ENCODE data around the gene FAM135A.

DNA sequence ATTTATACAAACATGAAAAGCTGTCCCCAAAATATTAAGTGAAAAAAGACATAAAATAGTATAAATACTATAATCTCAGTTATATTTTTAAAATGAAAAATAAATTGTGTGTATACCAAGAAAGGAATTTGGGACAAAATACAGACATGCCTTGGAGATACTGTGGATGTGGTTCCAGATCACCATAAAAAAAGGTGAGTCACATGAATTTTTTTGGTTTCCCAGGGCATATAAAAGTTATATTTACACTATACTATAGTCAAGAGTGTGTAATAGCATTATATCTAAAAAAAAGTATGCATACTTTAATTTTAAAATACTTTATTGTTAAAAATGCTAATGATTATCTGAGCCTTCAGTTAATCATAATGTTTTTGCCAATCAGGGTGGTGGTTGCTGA, 136.0 kb downstream of the FAM135A start:
- TF ChIP-seq ZNF121 (tag by site-specific recombination; IDR thresholded peaks at IDR 0.05) (no peak), ZNF677 (tag by site-specific recombination; IDR thresholded peaks at IDR 0.05) (no peak), SP3 (tag by site-specific recombination; IDR thresholded peaks at IDR 0.05) (no peak), ELK4 (IDR thresholded peaks at IDR 0.05; ENCODE audit: borderline replicate concordance, low read depth, low read length) (no peak), ZNF16 (tag by site-specific recombination; IDR thresholded peaks at IDR 0.05; ENCODE audit: low read depth) (no peak), ZBTB7A (tag by site-specific recombination; IDR thresholded peaks at IDR 0.05; ENCODE audit: low read depth) (no peak), ZNF777 (tag by site-specific recombination; IDR thresholded peaks at IDR 0.05; ENCODE audit: borderline replicate concordance) (no peak), ZNF354C (tag by site-specific recombination; IDR thresholded peaks at IDR 0.05; ENCODE audit: borderline replicate concordance, low read depth) (no peak), TRIM28 (IDR thresholded peaks at IDR 0.05; ENCODE audit: borderline replicate concordance, low read length) (no peak)
- TF ChIP-seq, protein P1, sequence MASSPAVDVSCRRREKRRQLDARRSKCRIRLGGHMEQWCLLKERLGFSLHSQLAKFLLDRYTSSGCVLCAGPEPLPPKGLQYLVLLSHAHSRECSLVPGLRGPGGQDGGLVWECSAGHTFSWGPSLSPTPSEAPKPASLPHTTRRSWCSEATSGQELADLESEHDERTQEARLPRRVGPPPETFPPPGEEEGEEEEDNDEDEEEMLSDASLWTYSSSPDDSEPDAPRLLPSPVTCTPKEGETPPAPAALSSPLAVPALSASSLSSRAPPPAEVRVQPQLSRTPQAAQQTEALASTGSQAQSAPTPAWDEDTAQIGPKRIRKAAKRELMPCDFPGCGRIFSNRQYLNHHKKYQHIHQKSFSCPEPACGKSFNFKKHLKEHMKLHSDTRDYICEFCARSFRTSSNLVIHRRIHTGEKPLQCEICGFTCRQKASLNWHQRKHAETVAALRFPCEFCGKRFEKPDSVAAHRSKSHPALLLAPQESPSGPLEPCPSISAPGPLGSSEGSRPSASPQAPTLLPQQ (tag by site-specific recombination; IDR thresholded peaks at IDR 0.05), result no peak
- TF ChIP-seq, protein P2, sequence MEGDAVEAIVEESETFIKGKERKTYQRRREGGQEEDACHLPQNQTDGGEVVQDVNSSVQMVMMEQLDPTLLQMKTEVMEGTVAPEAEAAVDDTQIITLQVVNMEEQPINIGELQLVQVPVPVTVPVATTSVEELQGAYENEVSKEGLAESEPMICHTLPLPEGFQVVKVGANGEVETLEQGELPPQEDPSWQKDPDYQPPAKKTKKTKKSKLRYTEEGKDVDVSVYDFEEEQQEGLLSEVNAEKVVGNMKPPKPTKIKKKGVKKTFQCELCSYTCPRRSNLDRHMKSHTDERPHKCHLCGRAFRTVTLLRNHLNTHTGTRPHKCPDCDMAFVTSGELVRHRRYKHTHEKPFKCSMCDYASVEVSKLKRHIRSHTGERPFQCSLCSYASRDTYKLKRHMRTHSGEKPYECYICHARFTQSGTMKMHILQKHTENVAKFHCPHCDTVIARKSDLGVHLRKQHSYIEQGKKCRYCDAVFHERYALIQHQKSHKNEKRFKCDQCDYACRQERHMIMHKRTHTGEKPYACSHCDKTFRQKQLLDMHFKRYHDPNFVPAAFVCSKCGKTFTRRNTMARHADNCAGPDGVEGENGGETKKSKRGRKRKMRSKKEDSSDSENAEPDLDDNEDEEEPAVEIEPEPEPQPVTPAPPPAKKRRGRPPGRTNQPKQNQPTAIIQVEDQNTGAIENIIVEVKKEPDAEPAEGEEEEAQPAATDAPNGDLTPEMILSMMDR (tag by site-specific recombination; IDR thresholded peaks at IDR 0.05), result no peak
- TF ChIP-seq, protein P3, sequence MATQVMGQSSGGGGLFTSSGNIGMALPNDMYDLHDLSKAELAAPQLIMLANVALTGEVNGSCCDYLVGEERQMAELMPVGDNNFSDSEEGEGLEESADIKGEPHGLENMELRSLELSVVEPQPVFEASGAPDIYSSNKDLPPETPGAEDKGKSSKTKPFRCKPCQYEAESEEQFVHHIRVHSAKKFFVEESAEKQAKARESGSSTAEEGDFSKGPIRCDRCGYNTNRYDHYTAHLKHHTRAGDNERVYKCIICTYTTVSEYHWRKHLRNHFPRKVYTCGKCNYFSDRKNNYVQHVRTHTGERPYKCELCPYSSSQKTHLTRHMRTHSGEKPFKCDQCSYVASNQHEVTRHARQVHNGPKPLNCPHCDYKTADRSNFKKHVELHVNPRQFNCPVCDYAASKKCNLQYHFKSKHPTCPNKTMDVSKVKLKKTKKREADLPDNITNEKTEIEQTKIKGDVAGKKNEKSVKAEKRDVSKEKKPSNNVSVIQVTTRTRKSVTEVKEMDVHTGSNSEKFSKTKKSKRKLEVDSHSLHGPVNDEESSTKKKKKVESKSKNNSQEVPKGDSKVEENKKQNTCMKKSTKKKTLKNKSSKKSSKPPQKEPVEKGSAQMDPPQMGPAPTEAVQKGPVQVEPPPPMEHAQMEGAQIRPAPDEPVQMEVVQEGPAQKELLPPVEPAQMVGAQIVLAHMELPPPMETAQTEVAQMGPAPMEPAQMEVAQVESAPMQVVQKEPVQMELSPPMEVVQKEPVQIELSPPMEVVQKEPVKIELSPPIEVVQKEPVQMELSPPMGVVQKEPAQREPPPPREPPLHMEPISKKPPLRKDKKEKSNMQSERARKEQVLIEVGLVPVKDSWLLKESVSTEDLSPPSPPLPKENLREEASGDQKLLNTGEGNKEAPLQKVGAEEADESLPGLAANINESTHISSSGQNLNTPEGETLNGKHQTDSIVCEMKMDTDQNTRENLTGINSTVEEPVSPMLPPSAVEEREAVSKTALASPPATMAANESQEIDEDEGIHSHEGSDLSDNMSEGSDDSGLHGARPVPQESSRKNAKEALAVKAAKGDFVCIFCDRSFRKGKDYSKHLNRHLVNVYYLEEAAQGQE (tag by site-specific recombination; IDR thresholded peaks at IDR 0.05), result no peak
- TF ChIP-seq, protein P4, sequence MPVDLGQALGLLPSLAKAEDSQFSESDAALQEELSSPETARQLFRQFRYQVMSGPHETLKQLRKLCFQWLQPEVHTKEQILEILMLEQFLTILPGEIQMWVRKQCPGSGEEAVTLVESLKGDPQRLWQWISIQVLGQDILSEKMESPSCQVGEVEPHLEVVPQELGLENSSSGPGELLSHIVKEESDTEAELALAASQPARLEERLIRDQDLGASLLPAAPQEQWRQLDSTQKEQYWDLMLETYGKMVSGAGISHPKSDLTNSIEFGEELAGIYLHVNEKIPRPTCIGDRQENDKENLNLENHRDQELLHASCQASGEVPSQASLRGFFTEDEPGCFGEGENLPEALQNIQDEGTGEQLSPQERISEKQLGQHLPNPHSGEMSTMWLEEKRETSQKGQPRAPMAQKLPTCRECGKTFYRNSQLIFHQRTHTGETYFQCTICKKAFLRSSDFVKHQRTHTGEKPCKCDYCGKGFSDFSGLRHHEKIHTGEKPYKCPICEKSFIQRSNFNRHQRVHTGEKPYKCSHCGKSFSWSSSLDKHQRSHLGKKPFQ (tag by site-specific recombination; IDR thresholded peaks at IDR 0.05), result no peak
- TF ChIP-seq, protein P5, sequence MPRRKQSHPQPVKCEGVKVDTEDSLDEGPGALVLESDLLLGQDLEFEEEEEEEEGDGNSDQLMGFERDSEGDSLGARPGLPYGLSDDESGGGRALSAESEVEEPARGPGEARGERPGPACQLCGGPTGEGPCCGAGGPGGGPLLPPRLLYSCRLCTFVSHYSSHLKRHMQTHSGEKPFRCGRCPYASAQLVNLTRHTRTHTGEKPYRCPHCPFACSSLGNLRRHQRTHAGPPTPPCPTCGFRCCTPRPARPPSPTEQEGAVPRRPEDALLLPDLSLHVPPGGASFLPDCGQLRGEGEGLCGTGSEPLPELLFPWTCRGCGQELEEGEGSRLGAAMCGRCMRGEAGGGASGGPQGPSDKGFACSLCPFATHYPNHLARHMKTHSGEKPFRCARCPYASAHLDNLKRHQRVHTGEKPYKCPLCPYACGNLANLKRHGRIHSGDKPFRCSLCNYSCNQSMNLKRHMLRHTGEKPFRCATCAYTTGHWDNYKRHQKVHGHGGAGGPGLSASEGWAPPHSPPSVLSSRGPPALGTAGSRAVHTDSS (tag by site-specific recombination; IDR thresholded peaks at IDR 0.05), result no peak

Data from HEK293 (cell line).